Vagina (tissue), 2 donors: Measurements from ENCODE around the gene PIP4K2C. TPM values are rescaled to one million over a fixed set of nuclear protein-coding genes. Genes with fewer than 3 reads are reported as not detected.

Source experiments
- DNase-seq, 2 donors: peaks; one replicate each; pipeline ENCODE4 v3.0.0-alpha.2; 2017; ENCODE audit errors: extremely low spot score in 2 of 2
- H3K27ac ChIP-seq: fragments of 200-600 bp; sonication (generic); one replicate; pipeline ENCODE4 v1.5.1; 2019
- H3K27me3 ChIP-seq: fragments of 200-600 bp; sonication (generic); one replicate; pipeline ENCODE4 v1.5.1; 2019
- H3K36me3 ChIP-seq, 2 donors: fragments of 200-600 bp; sonication (generic); one replicate each; pipeline ENCODE4 v1.5.1; 2017 to 2019
- H3K4me1 ChIP-seq: fragments of 200-600 bp; sonication (generic); one replicate; pipeline ENCODE4 v1.5.1; 2019
- H3K4me3 ChIP-seq, 2 donors: fragments of 200-600 bp; sonication (generic); 1 replicate in 1 of 2; 2 replicates in 1 of 2; pipeline ENCODE4 v1.5.1; 2016 to 2019
- H3K9me3 ChIP-seq: fragments of 200-600 bp; sonication (generic); one replicate; pipeline ENCODE4 v1.5.1; 2019
- CTCF ChIP-seq, 3 experiments: fragments of 450-650 bp in 2 of 3; fragments of 200-600 bp in 1 of 3; sonication (generic) in 1 of 3; IDR thresholded peaks; one replicate each; pipeline ENCODE4 v1.5.1; 2017 to 2019; ENCODE audit warnings: antibody characterized with exemption in 3 of 3, mild to moderate bottlenecking in 2 of 3, moderate library complexity in 2 of 3
- POLR2A ChIP-seq, 2 donors: fragments of 450-650 bp; IDR thresholded peaks; one replicate each; pipeline ENCODE4 v1.6.1; 2017; ENCODE audit warnings: antibody characterized with exemption in 2 of 2, mild to moderate bottlenecking in 2 of 2, moderate library complexity in 2 of 2
- POLR2AphosphoS5 ChIP-seq, 2 donors: sonication (generic); formaldehyde crosslinking; IDR thresholded peaks; one replicate each; pipeline ENCODE4 v1.9.0; 2017; ENCODE audit warnings: antibody characterized with exemption in 2 of 2, mild to moderate bottlenecking in 2 of 2, low read depth in 1 of 2; ENCODE audit not compliant: insufficient read depth in 1 of 2
- intact Hi-C: fragments of 100-400 bp; cut with DNase I; formaldehyde crosslinking; loops from one replicate; pipeline ENCODE4 v1.15.1; 2023
- total RNA-seq: library from RNA; depleted of rRNA; stranded (reverse); fragments of >200 nt; gene quantifications from one replicate; pipeline ENCODE4 v1.2.3, GENCODE V29; 2016

The PIP4K2C gene
- total RNA-seq, 1 donor from 2014 or later, result 16.7 TPM

DNA sequence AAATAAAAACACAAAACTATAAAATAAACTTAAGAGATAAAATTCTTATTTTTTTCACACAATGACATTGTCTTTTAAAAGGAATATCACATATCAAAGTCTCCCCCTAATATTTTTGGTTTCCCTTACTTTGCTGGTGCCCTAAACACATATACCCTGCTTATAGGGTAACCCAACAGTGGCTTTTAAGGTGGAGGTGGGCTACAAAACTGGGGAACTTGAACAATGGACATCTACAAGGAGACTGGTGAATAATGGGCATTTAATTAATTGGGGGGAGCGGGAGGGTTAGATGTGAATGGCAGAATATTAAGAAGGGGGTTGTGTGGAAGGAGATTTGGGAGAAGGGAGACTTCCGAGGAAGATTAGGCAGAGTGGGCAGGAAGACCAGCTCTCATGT lies 32.4 kb downstream of the PIP4K2C start:
- no peaks in the 10 kb centered on the region for H3K9me3 ChIP-seq
- no peak overlapping the region for H3K27ac ChIP-seq
- intact Hi-C loops, result no loop called here
- H3K36me3 ChIP-seq, result no peaks in the 10 kb centered on the region
- H3K4me3 ChIP-seq, result no peak overlapping the region
- DNase-seq, result no peak
- peaks cover 21% of the 10 kb centered on the region for H3K4me1 ChIP-seq
- H3K27me3 ChIP-seq, result no peaks in the 10 kb centered on the region
- TF ChIP-seq POLR2AphosphoS5 (IDR thresholded peaks at IDR 0.05; ENCODE audit: insufficient read depth in 1 of 2, low read depth in 1 of 2), result no peak
- TF ChIP-seq CTCF (IDR thresholded peaks at IDR 0.05), result no peak
- TF ChIP-seq POLR2A (IDR thresholded peaks at IDR 0.05), result no peak

GRCh38 chr12:57623811-57624390 lies 32.9 kb downstream of the PIP4K2C start:
- no peak for DNase-seq
- TF ChIP-seq CTCF (IDR thresholded peaks at IDR 0.05) (no peak), POLR2AphosphoS5 (IDR thresholded peaks at IDR 0.05; ENCODE audit: insufficient read depth in 1 of 2, low read depth in 1 of 2) (no peak), POLR2A (IDR thresholded peaks at IDR 0.05) (no peak)
- no peaks in the 10 kb centered on the region for H3K36me3 ChIP-seq
- no peaks in the 10 kb centered on the region for H3K27me3 ChIP-seq
- H3K4me3 ChIP-seq, result no peak overlapping the region
- H3K9me3 ChIP-seq, result no peaks in the 10 kb centered on the region
- no peak overlapping the region for H3K27ac ChIP-seq
- intact Hi-C loops, result no loop called here
- H3K4me1 ChIP-seq, result peaks cover 21% of the 10 kb centered on the region

- intact Hi-C loops, result no loop called here
- no peaks in the 10 kb centered on the region for H3K27me3 ChIP-seq
Measured at GRCh38 chr12:57624441-57625220, 33.6 kb downstream of the PIP4K2C start.

DNA sequence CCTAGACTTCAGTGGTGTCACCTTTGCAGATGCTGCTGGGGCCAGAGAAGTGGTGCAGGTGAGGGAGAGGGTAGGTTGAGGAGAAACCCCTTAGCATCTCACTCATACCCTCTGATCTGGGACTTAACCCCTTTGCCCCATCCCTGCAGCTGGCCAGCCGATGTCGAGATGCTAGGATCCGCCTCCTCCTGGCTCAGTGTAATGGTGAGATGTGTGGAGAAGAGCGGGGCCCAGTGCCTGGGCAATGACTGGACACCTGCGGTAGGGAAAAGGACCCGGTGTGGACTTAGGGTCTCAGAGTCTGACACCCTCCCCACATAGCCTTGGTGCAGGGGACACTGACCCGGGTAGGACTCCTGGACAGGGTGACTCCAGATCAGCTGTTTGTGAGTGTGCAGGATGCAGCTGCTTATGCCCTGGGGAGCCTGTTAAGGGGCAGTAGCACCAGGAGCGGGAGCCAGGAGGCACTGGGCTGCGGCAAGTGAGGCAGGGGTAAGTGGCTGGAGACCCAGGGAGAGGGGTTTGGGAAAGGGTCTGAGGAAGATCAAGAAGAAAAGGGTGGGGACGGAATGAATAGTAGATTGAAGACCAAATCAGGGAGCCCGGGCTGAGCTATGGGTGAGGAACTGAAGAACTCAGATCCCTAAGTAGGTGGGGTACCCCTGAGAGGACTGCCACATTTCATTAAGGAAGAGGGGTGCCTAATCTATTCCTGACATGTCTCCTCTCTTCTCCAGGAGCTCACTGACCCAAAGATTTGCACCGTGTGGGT lies 34.5 kb downstream of the PIP4K2C start:
- TF ChIP-seq CTCF (IDR thresholded peaks at IDR 0.05) (no peak), POLR2AphosphoS5 (IDR thresholded peaks at IDR 0.05; ENCODE audit: insufficient read depth in 1 of 2, low read depth in 1 of 2) (no peak), POLR2A (IDR thresholded peaks at IDR 0.05) (no peak)
- no peaks in the 10 kb centered on the region for H3K9me3 ChIP-seq
- H3K27ac ChIP-seq, result no peak overlapping the region
- no peaks in the 10 kb centered on the region for H3K36me3 ChIP-seq
- no peaks in the 10 kb centered on the region for H3K27me3 ChIP-seq
- no peak overlapping the region for H3K4me3 ChIP-seq
- no peak for DNase-seq
- intact Hi-C loops, result no loop called here
- peaks cover 19% of the 10 kb centered on the region for H3K4me1 ChIP-seq

More at GRCh38 chr12:57624441-57625220, 33.6 kb downstream of the PIP4K2C start:
- no peak for TF ChIP-seq POLR2A (IDR thresholded peaks at IDR 0.05)
- TF ChIP-seq POLR2AphosphoS5 (IDR thresholded peaks at IDR 0.05; ENCODE audit: insufficient read depth in 1 of 2, low read depth in 1 of 2), result no peak
- TF ChIP-seq CTCF (IDR thresholded peaks at IDR 0.05), result no peak
- Histone ChIP-seq H3K36me3 (no peaks in the 10 kb centered on the region), H3K9me3 (no peaks in the 10 kb centered on the region), H3K4me3 (no peak overlapping the region), H3K4me1 (peaks cover 21% of the 10 kb centered on the region), H3K27ac (no peak overlapping the region)
- DNase-seq, result no peak
